Measurements from ENCODE around the gene FOXN3. TPM values are rescaled to one million over a fixed set of nuclear protein-coding genes. Genes with fewer than 3 reads are reported as not detected.

The FOXN3 gene
- polyA plus RNA-seq, 1 of the 3 experiments (the other 2 are of a cell fraction), result 9.8 TPM

GRCh38 chr14:89359477-89360222 lies 57.4 kb downstream of the FOXN3 start:
- Histone ChIP-seq H3K36me3 (replicated peaks in 1 of 2; ENCODE audit: control insufficient read depth in 1 of 2, insufficient read depth in 2 of 2, low read length in 1 of 2) (peaks cover 0 to under 1% of the 10 kb centered on the region in 2 experiments), H3K9me3 (no peaks in the 10 kb centered on the region), H3K9me2 (no peaks in the 10 kb centered on the region), H3K4me2 (no peak overlapping the region), H4K20me1 (ENCODE audit: insufficient read depth) (no peaks in the 10 kb centered on the region), H3K4me3 (ENCODE audit: low read depth in 2 of 2, low read length in 1 of 2) (no peak overlapping the region), H3K27ac (ENCODE audit: low read depth in 2 of 2, low read length in 1 of 2) (no peak overlapping the region), H3F3A (replicated peaks; ENCODE audit: insufficient read depth) (no peaks in the 10 kb centered on the region), H3K4me1 (ENCODE audit: control insufficient read depth in 1 of 2, insufficient read depth in 2 of 2, low read depth in 1 of 2, low read length in 1 of 2) (no peaks in the 10 kb centered on the region), H3K9ac (no peak overlapping the region), H2AFZ (ENCODE audit: low read depth) (no peak overlapping the region), H3K79me2 (ENCODE audit: insufficient read depth) (peaks cover 15% of the 10 kb centered on the region; the same call in 1 of the 2 replicates), H3K27me3 (ENCODE audit: insufficient read depth) (no peaks in the 10 kb centered on the region)
- ChIA-PET POLR2A (no interaction called here), CTCF (interaction anchor here (1.3 kb wide), 1 partner anchor 9 kb away, joined by 7 read pairs; no protein-coding TSS in a partner anchor)
- DNase-seq, result no peak
- TF ChIP-seq, protein P1, sequence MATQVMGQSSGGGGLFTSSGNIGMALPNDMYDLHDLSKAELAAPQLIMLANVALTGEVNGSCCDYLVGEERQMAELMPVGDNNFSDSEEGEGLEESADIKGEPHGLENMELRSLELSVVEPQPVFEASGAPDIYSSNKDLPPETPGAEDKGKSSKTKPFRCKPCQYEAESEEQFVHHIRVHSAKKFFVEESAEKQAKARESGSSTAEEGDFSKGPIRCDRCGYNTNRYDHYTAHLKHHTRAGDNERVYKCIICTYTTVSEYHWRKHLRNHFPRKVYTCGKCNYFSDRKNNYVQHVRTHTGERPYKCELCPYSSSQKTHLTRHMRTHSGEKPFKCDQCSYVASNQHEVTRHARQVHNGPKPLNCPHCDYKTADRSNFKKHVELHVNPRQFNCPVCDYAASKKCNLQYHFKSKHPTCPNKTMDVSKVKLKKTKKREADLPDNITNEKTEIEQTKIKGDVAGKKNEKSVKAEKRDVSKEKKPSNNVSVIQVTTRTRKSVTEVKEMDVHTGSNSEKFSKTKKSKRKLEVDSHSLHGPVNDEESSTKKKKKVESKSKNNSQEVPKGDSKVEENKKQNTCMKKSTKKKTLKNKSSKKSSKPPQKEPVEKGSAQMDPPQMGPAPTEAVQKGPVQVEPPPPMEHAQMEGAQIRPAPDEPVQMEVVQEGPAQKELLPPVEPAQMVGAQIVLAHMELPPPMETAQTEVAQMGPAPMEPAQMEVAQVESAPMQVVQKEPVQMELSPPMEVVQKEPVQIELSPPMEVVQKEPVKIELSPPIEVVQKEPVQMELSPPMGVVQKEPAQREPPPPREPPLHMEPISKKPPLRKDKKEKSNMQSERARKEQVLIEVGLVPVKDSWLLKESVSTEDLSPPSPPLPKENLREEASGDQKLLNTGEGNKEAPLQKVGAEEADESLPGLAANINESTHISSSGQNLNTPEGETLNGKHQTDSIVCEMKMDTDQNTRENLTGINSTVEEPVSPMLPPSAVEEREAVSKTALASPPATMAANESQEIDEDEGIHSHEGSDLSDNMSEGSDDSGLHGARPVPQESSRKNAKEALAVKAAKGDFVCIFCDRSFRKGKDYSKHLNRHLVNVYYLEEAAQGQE (IDR thresholded peaks at IDR 0.05; ENCODE audit: low read depth, low read length), result no peak
- TF ChIP-seq USF2 (IDR thresholded peaks at IDR 0.05; ENCODE audit: borderline replicate concordance, low read depth, low read length), result no peak
- TF ChIP-seq YY1 (IDR thresholded peaks at IDR 0.05; ENCODE audit: low read depth), result no peak
- TF ChIP-seq FOXM1 (IDR thresholded peaks at IDR 0.05; ENCODE audit: low read depth), result no peak
- TF ChIP-seq, protein P2, sequence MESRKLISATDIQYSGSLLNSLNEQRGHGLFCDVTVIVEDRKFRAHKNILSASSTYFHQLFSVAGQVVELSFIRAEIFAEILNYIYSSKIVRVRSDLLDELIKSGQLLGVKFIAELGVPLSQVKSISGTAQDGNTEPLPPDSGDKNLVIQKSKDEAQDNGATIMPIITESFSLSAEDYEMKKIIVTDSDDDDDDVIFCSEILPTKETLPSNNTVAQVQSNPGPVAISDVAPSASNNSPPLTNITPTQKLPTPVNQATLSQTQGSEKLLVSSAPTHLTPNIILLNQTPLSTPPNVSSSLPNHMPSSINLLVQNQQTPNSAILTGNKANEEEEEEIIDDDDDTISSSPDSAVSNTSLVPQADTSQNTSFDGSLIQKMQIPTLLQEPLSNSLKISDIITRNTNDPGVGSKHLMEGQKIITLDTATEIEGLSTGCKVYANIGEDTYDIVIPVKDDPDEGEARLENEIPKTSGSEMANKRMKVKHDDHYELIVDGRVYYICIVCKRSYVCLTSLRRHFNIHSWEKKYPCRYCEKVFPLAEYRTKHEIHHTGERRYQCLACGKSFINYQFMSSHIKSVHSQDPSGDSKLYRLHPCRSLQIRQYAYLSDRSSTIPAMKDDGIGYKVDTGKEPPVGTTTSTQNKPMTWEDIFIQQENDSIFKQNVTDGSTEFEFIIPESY (IDR thresholded peaks at IDR 0.05; ENCODE audit: borderline replicate concordance, low read depth), result no peak
- TF ChIP-seq EZH2phosphoT487 (IDR thresholded peaks at IDR 0.05; ENCODE audit: borderline replicate concordance, low read depth), result no peak
- TF ChIP-seq SMC3 (IDR thresholded peaks at IDR 0.05; ENCODE audit: low read depth, low read length), result no peak
- TF ChIP-seq MEF2A (IDR thresholded peaks at IDR 0.05; ENCODE audit: borderline replicate concordance, low read depth), result no peak
- TF ChIP-seq RAD21 (IDR thresholded peaks at IDR 0.05; ENCODE audit: low read length), result no peak
- no peak for TF ChIP-seq FOXJ3 (CRISPR knock-in tag; IDR thresholded peaks at IDR 0.05)
- no peak for TF ChIP-seq TCF12 (IDR thresholded peaks at IDR 0.05)
- 88% methylated on average over 12 of the region's 13 CpGs for WGBS (ENCODE audit: low lambda C conversion rate)

All from SK-N-SH (cell line).